Parathyroid adenoma (tissue), 2 donors: ENCODE data around the gene MRPL36.

Source experiments
- H2AFZ ChIP-seq: fragments of 300-600 bp; sonication (generic); one replicate; pipeline ENCODE4 v1.7.0; 2017; ENCODE audit warnings: antibody characterized with exemption, mild to moderate bottlenecking
- H3K27ac ChIP-seq: fragments of 300-600 bp; sonication (generic); one replicate; pipeline ENCODE4 v1.7.0; 2017
- H3K27me3 ChIP-seq: fragments of 300-600 bp; sonication (generic); one replicate; pipeline ENCODE4 v1.7.0; 2017; ENCODE audit warnings: low read length; ENCODE audit not compliant: control insufficient read depth, insufficient read depth
- H3K36me3 ChIP-seq: fragments of 300-600 bp; sonication (generic); one replicate; pipeline ENCODE4 v1.7.0; 2017; ENCODE audit warnings: low read length; ENCODE audit not compliant: control insufficient read depth, insufficient read depth
- H3K4me1 ChIP-seq: fragments of 300-600 bp; sonication (generic); one replicate; pipeline ENCODE4 v1.7.0; 2017; ENCODE audit warnings: control low read depth
- H3K4me2 ChIP-seq: fragments of 300-600 bp; sonication (generic); one replicate; pipeline ENCODE4 v1.7.0; 2017; ENCODE audit warnings: low read length
- H3K4me3 ChIP-seq: fragments of 300-600 bp; sonication (generic); one replicate; pipeline ENCODE4 v1.7.0; 2017; ENCODE audit warnings: low read depth, low read length
- H3K79me2 ChIP-seq: fragments of 300-600 bp; sonication (generic); one replicate; pipeline ENCODE4 v1.7.0; 2017; ENCODE audit warnings: control low read depth
- H3K9ac ChIP-seq: fragments of 300-600 bp; sonication (generic); one replicate; pipeline ENCODE4 v1.7.0; 2017; ENCODE audit warnings: mild to moderate bottlenecking
- H3K9me3 ChIP-seq: fragments of 300-600 bp; sonication (generic); one replicate; pipeline ENCODE4 v1.7.0; 2017; ENCODE audit warnings: low read length; ENCODE audit not compliant: control insufficient read depth
- CTCF ChIP-seq: fragments of 300-600 bp; sonication (generic); IDR thresholded peaks from one replicate; pipeline ENCODE4 v1.7.0; 2017; ENCODE audit warnings: antibody characterized with exemption, mild to moderate bottlenecking
- donor health status: primary hyperparathyroidism.

Gene MRPL36

GRCh38 chr5:1797103-1797800, 2.4 kb downstream of the MRPL36 start:
- H3K27me3 ChIP-seq, result no peaks in the 10 kb centered on the region
- peaks cover 5% of the 10 kb centered on the region for H3K79me2 ChIP-seq
- no peaks in the 10 kb centered on the region for H3K36me3 ChIP-seq
- no peak overlapping the region for H3K27ac ChIP-seq
- no peak overlapping the region for H3K4me2 ChIP-seq
- H2AFZ ChIP-seq, result no peak overlapping the region
- no peak overlapping the region for H3K4me3 ChIP-seq
- H3K4me1 ChIP-seq, result no peaks in the 10 kb centered on the region
- no peak overlapping the region for H3K9ac ChIP-seq
- no peak for TF ChIP-seq CTCF
- no peaks in the 10 kb centered on the region for H3K9me3 ChIP-seq

- Histone ChIP-seq H3K9ac (no peak overlapping the region), H3K9me3 (no peaks in the 10 kb centered on the region), H2AFZ (no peak overlapping the region), H3K36me3 (no peaks in the 10 kb centered on the region), H3K79me2 (peaks cover 5% of the 10 kb centered on the region), H3K27ac (no peak overlapping the region), H3K4me1 (no peaks in the 10 kb centered on the region), H3K4me2 (no peak overlapping the region), H3K4me3 (no peak overlapping the region), H3K27me3 (no peaks in the 10 kb centered on the region)
- TF ChIP-seq CTCF, result no peak
These were observed 3.1 kb downstream of the MRPL36 start for GRCh38 chr5:1796371-1797102.

- Histone ChIP-seq H3K79me2 (peaks cover 5% of the 10 kb centered on the region), H3K27me3 (no peaks in the 10 kb centered on the region), H3K36me3 (no peaks in the 10 kb centered on the region), H3K9me3 (no peaks in the 10 kb centered on the region), H3K27ac (no peak overlapping the region), H3K9ac (no peak overlapping the region), H2AFZ (no peak overlapping the region), H3K4me3 (no peak overlapping the region), H3K4me2 (no peak overlapping the region), H3K4me1 (no peaks in the 10 kb centered on the region)
- TF ChIP-seq CTCF, result no peak
These were observed 3.7 kb downstream of the MRPL36 start for GRCh38 chr5:1795931-1796330.

GRCh38 chr5:1795506-1795905, 4.1 kb downstream of the MRPL36 start:
- Histone ChIP-seq H3K79me2 (peaks cover 5% of the 10 kb centered on the region), H3K9me3 (no peaks in the 10 kb centered on the region)

More at GRCh38 chr5:1795506-1795905, 4.1 kb downstream of the MRPL36 start:
- no peaks in the 10 kb centered on the region for H3K4me1 ChIP-seq
- H3K27me3 ChIP-seq, result no peaks in the 10 kb centered on the region
- no peak overlapping the region for H3K4me3 ChIP-seq
- H3K27ac ChIP-seq, result no peak overlapping the region
- H3K4me2 ChIP-seq, result no peak overlapping the region
- TF ChIP-seq CTCF, result no peak
- no peaks in the 10 kb centered on the region for H3K36me3 ChIP-seq
- H2AFZ ChIP-seq, result no peak overlapping the region
- H3K9ac ChIP-seq, result no peak overlapping the region
